Stimulated activated CD4-positive, alpha-beta T cell treated with anti-CD3 and anti-CD28 coated beads, TNF-alpha, amount 100 ng/mL, for 1 hour (primary cell): Measurements from ENCODE around the gene EGR4.

Experiments used
- DNase-seq, 3 donors: peaks; one replicate each; pipeline ENCODE4 v3.0.0-alpha.2; 2020; ENCODE audit warnings: low read depth in 3 of 3, low spot score in 1 of 3

The EGR4 gene

GRCh38 chr2:73250872-73251846 lies 42.2 kb downstream of the EGR4 start:
- DNase-seq, result no peak

DNA sequence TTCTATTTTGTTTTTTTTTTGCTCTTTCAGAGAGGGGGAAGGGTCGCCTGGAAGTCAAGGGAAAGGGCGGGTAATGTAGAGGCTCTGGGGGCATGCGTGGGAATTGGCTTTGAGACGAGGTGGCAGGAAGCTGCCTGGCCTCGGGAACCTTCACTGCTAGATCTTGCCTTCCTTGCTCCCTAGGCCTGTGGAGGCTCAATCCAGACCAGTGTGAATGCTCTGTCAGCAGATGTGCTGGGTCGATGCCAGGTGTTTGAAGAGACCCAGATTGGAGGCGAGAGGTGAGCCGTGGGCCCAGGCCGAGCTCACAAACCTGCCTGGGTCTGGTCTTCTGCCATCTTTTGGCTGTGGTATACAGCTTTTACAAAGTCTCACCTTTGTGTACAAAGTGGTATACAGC lies 43.7 kb downstream of the EGR4 start:
- no peak for DNase-seq

GRCh38 chr2:73246850-73247249 lies 46.5 kb downstream of the EGR4 start:
- no peak for DNase-seq

DNA sequence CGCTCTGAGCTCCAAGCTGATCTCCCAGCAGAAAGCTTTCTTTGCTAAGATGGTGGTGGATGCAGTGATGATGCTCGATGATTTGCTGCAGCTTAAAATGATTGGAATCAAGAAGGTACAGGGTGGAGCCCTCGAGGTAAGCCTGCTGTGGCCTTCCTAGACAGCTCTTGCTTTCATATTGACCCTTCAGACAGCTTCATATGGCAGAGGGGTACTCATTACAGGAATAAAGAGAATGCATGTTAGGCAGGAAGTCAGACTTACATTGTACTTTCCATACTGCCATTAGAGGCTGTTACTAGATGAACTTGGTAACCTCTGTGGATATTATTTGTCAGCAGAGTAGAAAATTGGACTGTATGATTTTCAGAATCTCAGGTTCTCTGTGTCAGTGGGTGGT lies 48.8 kb downstream of the EGR4 start:
- DNase-seq, result no peak

GRCh38 chr2:73243884-73244570 lies 49.3 kb downstream of the EGR4 start:
- no peak for DNase-seq
